ENCODE data around the gene ZNF165. TPM values are rescaled to one million over a fixed set of nuclear protein-coding genes. Genes with fewer than 3 reads are reported as not detected.

The ZNF165 gene
- total RNA-seq, 1 donor from 2014 or later = not detected

DNA sequence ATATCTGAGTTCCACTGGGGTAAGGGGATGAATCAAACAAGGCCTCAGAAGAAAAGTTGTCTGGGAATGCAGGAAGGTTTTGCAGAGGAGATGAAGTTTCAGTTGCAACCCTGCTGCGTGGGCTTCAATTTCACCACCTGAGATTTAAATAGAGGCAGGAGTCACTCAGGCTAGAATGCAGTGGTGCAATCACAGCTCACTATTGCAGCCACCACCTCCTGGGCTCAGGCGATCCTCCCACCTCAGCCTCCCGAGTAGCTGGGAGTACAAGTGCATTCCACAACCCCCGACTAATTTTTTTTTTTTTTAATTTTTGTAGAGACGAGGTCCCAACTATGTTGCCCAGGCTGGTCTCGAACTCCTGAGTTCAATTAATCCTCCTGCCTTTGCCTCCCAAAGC is 1.5 kb upstream of the ZNF165 start:
- H3K4me1 ChIP-seq = peaks cover 0 to 7% of the 10 kb centered on the region in 2 donors
- no peak overlapping the region for H3K27ac ChIP-seq
- TF ChIP-seq, protein P1, sequence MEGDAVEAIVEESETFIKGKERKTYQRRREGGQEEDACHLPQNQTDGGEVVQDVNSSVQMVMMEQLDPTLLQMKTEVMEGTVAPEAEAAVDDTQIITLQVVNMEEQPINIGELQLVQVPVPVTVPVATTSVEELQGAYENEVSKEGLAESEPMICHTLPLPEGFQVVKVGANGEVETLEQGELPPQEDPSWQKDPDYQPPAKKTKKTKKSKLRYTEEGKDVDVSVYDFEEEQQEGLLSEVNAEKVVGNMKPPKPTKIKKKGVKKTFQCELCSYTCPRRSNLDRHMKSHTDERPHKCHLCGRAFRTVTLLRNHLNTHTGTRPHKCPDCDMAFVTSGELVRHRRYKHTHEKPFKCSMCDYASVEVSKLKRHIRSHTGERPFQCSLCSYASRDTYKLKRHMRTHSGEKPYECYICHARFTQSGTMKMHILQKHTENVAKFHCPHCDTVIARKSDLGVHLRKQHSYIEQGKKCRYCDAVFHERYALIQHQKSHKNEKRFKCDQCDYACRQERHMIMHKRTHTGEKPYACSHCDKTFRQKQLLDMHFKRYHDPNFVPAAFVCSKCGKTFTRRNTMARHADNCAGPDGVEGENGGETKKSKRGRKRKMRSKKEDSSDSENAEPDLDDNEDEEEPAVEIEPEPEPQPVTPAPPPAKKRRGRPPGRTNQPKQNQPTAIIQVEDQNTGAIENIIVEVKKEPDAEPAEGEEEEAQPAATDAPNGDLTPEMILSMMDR (IDR thresholded peaks at IDR 0.05) = no peak
- no peak for DNase-seq (ENCODE audit: low spot score in 2 of 2)
- H3K27me3 ChIP-seq = no peaks in the 10 kb centered on the region
- intact Hi-C loops (cut with DNase I) = no loop called here
- H3K36me3 ChIP-seq = no peaks in the 10 kb centered on the region
- H3K9me3 ChIP-seq = no peaks in the 10 kb centered on the region
- no peak overlapping the region for H3K4me3 ChIP-seq

DNA sequence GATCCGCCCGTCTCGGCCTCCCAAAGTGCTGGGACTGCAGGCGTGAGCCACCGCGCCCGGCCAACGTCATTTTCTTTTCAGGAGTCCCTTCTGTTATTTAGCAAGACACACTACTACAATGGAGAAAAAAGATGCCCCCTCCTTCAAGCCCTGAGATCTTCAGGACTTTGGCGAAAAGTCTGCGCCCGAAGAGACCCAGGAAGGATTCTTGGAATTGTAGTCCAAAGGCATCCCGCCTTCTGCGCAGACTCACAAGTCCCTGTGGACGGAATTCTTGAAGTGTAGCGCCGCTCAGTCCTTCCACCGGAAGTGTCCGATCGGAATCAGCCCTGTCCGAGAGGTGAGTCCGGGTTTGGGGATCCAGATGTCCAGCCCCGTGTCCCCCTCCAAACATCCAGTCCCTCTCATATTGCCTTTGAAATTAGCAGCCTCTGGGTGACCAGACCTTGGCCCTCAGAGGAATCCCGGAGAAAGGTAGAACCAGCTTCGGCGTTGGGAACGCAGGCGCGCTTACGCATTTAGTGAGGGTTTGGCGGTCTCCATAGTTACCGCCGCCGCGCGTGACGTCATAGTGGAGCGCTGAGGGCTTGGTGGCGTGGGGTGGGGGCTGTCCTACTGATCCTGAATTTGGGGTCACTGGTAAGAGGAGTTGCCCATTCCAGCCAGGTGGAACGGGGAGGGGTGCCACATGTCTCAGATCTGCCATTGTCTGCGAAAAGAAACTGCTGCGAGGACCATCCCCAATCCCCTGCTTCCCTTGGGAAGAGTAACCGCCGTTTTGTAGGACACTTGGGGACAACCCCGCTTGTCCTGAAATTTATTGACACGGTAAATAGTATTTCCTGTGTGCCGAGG is 490 bp downstream of the ZNF165 start:
- peaks cover 0 to 3% of the 10 kb centered on the region in 2 donors for H3K36me3 ChIP-seq
- peak overlapping the region; percentile 83 for H3K27ac ChIP-seq
- H3K9me3 ChIP-seq = no peaks in the 10 kb centered on the region
- H3K4me1 ChIP-seq = peaks cover 0 to 7% of the 10 kb centered on the region in 2 donors
- intact Hi-C loops (cut with DNase I) = loop anchor here (1.0 to 10.0 kb wide), 8 partner anchors 23 to 949 kb away; partner anchors contain the start of genes ZSCAN26 and ZSCAN31
- peak; percentile 75 to 96 for DNase-seq (ENCODE audit: low spot score in 2 of 2)
- H3K4me3 ChIP-seq = peak overlapping the region; percentile 56 to 72
- no peaks in the 10 kb centered on the region for H3K27me3 ChIP-seq
- TF ChIP-seq, protein P1 (IDR thresholded peaks at IDR 0.05) = no peak

GRCh38 chr6:28081486-28081751 is 1.1 kb downstream of the ZNF165 start:
- DNase-seq (ENCODE audit: low spot score in 2 of 2) = no peak
- Histone ChIP-seq H3K4me1 (peaks cover 0 to 7% of the 10 kb centered on the region in 2 donors), H3K36me3 (peaks cover 0 to 3% of the 10 kb centered on the region in 2 donors), H3K27me3 (no peaks in the 10 kb centered on the region), H3K9me3 (no peaks in the 10 kb centered on the region), H3K4me3 (peak overlapping the region; percentile 56 to 72), H3K27ac (peak overlapping the region; percentile 83)
- intact Hi-C loops (cut with DNase I) = loop anchor here (1.0 to 10.0 kb wide), 8 partner anchors 23 to 949 kb away; partner anchors contain the start of genes ZSCAN26 and ZSCAN31
- TF ChIP-seq, protein P1 (IDR thresholded peaks at IDR 0.05) = no peak

DNA sequence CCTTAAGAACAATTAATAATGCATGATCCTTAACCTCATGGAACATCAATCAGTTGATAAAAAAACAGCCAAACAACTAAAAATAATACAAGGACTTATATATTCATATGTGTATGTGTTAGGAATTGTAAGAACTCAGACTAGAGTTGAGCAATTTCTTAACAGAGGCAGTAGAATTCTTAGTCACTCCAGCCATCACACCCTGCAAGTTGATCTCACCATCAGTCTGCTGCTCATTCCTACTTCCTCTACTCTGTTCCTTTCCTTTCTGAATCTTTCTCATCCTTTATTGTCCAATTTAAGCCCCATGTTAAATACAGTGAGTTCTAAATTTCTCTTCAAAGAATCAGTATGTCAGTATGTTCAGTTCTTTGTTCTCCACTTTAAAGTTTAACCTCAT is 2.6 kb downstream of the ZNF165 start:
- DNase-seq (ENCODE audit: low spot score in 2 of 2) = no peak
- Histone ChIP-seq H3K27me3 (no peaks in the 10 kb centered on the region), H3K36me3 (peaks cover 0 to 3% of the 10 kb centered on the region in 2 donors), H3K9me3 (no peaks in the 10 kb centered on the region), H3K4me3 (no peak overlapping the region), H3K4me1 (peaks cover 0 to 7% of the 10 kb centered on the region in 2 donors), H3K27ac (no peak overlapping the region)
- TF ChIP-seq, protein P1 (IDR thresholded peaks at IDR 0.05) = no peak
- intact Hi-C loops (cut with DNase I) = loop anchor here (5.0 to 10.0 kb wide), 4 partner anchors 134 to 951 kb away; partner anchors contain the start of gene ZSCAN31

GRCh38 chr6:28089054-28089453 is 8.7 kb downstream of the ZNF165 start:
- TF ChIP-seq, protein P1 (IDR thresholded peaks at IDR 0.05) = no peak
- H3K27ac ChIP-seq = no peak overlapping the region
- H3K27me3 ChIP-seq = no peaks in the 10 kb centered on the region
- intact Hi-C loops (cut with DNase I) = loop anchor here (10.0 kb wide), 1 partner anchor 184 kb away; no protein-coding TSS in a partner anchor
- no peak overlapping the region for H3K4me3 ChIP-seq
- H3K4me1 ChIP-seq = no peaks in the 10 kb centered on the region
- H3K9me3 ChIP-seq = no peaks in the 10 kb centered on the region
- peaks cover 7 to 8% of the 10 kb centered on the region in 2 donors for H3K36me3 ChIP-seq
- no peak for DNase-seq (ENCODE audit: low spot score in 2 of 2)
